CD14-positive monocyte (primary cell): Measurements from ENCODE around the gene HECTD1. TPM values are rescaled to one million over a fixed set of nuclear protein-coding genes. Genes with fewer than 3 reads are reported as not detected.
"Not testable (repeated sequence)": the region's sequence is repeated elsewhere in the genome, so short reads cannot be mapped to it uniquely, and the experiment has no call there.

Experiments used
- DNase-seq, 3 donors: peaks; one replicate each; pipeline ENCODE4 v3.0.0-alpha.2; 2011 to 2022
- H2AFZ ChIP-seq: 2 replicates; pipeline ENCODE4 v1.6.0; 2012; ENCODE audit warnings: mild to moderate bottlenecking, low read depth, low read length, inconsistent platforms; ENCODE audit not compliant: insufficient read depth, poor library complexity, severe bottlenecking
- H3K27ac ChIP-seq, 2 donors: 1 replicate in 1 of 2; 2 replicates in 1 of 2; pipeline ENCODE4 v1.5.1; 2012 to 2013; ENCODE audit warnings: low read length in 2 of 2, control low read depth in 1 of 2, inconsistent platforms in 1 of 2, low read depth in 1 of 2, mild to moderate bottlenecking in 1 of 2
- H3K27me3 ChIP-seq, 2 donors: one replicate each; pipeline versions ENCODE4 v1.6.0 to v1.6.1; 2011 to 2013; ENCODE audit warnings: low read length in 2 of 2; ENCODE audit not compliant: control insufficient read depth in 2 of 2, insufficient read depth in 2 of 2
- H3K36me3 ChIP-seq, 2 donors: replicated peaks in 1 of 2; 1 replicate in 1 of 2; 2 replicates in 1 of 2; pipeline versions ENCODE4 v1.5.1 to v1.6.1; 2012 to 2013; ENCODE audit warnings: low read length in 2 of 2, control low read depth in 1 of 2, inconsistent platforms in 1 of 2, mild to moderate bottlenecking in 1 of 2; ENCODE audit not compliant: insufficient read depth in 2 of 2, control insufficient read depth in 1 of 2
- H3K4me1 ChIP-seq, 2 donors: 1 replicate in 1 of 2; 2 replicates in 1 of 2; pipeline versions ENCODE4 v1.5.1 to v1.6.1; 2012 to 2013; ENCODE audit warnings: low read length in 2 of 2, control low read depth in 1 of 2, inconsistent platforms in 1 of 2, mild to moderate bottlenecking in 1 of 2, moderate library complexity in 1 of 2; ENCODE audit not compliant: insufficient read depth in 2 of 2, control insufficient read depth in 1 of 2
- H3K4me2 ChIP-seq: replicated peaks from 2 replicates; pipeline ENCODE3; 2012; ENCODE audit warnings: low read length, moderate library complexity, mild to moderate bottlenecking; ENCODE audit not compliant: poor library complexity, severe bottlenecking; ENCODE audit errors: extremely low read depth
- H3K4me3 ChIP-seq, 3 experiments: fragments of 200-600 bp in 1 of 3; sonication (generic) in 1 of 3; replicated peaks in 1 of 3; 1 replicate in 2 of 3; 2 replicates in 1 of 3; pipeline ENCODE4 v1.5.1; 2011 to 2013; ENCODE audit warnings: low read length in 3 of 3, mild to moderate bottlenecking in 3 of 3, control low read depth in 2 of 3, low read depth in 2 of 3, inconsistent platforms in 1 of 3, moderate library complexity in 1 of 3
- H3K79me2 ChIP-seq: 2 replicates; pipeline ENCODE4 v1.6.0; 2012; ENCODE audit warnings: mild to moderate bottlenecking, control low read depth, inconsistent platforms, low read length, moderate library complexity; ENCODE audit not compliant: insufficient read depth
- H3K9ac ChIP-seq: 2 replicates; pipeline ENCODE4 v1.6.0; 2017; ENCODE audit warnings: low read length, mild to moderate bottlenecking; ENCODE audit not compliant: insufficient read depth, poor library complexity, severe bottlenecking
- H3K9me3 ChIP-seq, 2 donors: replicated peaks in 1 of 2; 1 replicate in 1 of 2; 2 replicates in 1 of 2; pipeline versions ENCODE4 v1.5.1 to v1.6.1; 2012 to 2013; ENCODE audit warnings: low read length in 2 of 2, control low read depth in 1 of 2; ENCODE audit not compliant: control insufficient read depth in 1 of 2, insufficient read depth in 1 of 2
- H4K20me1 ChIP-seq: 2 replicates; pipeline ENCODE4 v1.6.0; 2012; ENCODE audit warnings: mild to moderate bottlenecking, low read length, control low read depth, moderate library complexity; ENCODE audit not compliant: insufficient read depth
- H3K27ac Mint-ChIP-seq, 7 donors: one replicate each; pipeline ENCODE4 v1.8.0; 2020; ENCODE audit warnings: mild to moderate bottlenecking in 7 of 7, mixed read lengths in 7 of 7, moderate library complexity in 6 of 7, inconsistent platforms in 2 of 7
- H3K27me3 Mint-ChIP-seq, 3 donors: one replicate each; pipeline ENCODE4 v1.8.0; 2021 to 2022; ENCODE audit warnings: low read depth in 3 of 3, mild to moderate bottlenecking in 3 of 3, mixed read lengths in 3 of 3, moderate library complexity in 3 of 3, inconsistent platforms in 1 of 3
- H3K36me3 Mint-ChIP-seq, 2 donors: one replicate each; pipeline ENCODE4 v1.8.0; 2020; ENCODE audit warnings: mixed read lengths in 2 of 2, inconsistent platforms in 1 of 2, mild to moderate bottlenecking in 1 of 2
- H3K4me1 Mint-ChIP-seq: one replicate; pipeline ENCODE4 v1.8.0; 2020; ENCODE audit warnings: mild to moderate bottlenecking, mixed read lengths
- H3K4me3 Mint-ChIP-seq, 2 donors: one replicate each; pipeline ENCODE4 v1.8.0; 2020; ENCODE audit warnings: mild to moderate bottlenecking in 2 of 2, mixed read lengths in 2 of 2, moderate library complexity in 1 of 2
- H3K9me3 Mint-ChIP-seq, 7 donors: one replicate each; pipeline ENCODE4 v1.8.0; 2020 to 2022; ENCODE audit warnings: mixed read lengths in 7 of 7, mild to moderate bottlenecking in 6 of 7, moderate library complexity in 6 of 7, inconsistent platforms in 2 of 7
- CTCF ChIP-seq: fragments of 200-600 bp; IDR thresholded peaks from one replicate; pipeline ENCODE4 v1.8.0; 2022; ENCODE audit warnings: antibody characterized with exemption, mild to moderate bottlenecking
- WGBS: methylation state at CpG from one replicate; pipeline ENCODE4 v1.1.5; 2013; ENCODE audit warnings: missing lambda C conversion rate; ENCODE audit not compliant: insufficient coverage; 5-methylcytosine and 5-hydroxymethylcytosine counted together
- intact Hi-C, 2 donors: fragments of 100-400 bp; cut with micrococcal nuclease; formaldehyde crosslinking; loops; one replicate each; pipeline versions ENCODE4 v1.15.0 to v1.15.1; 2023
- polyA plus RNA-seq, 3 donors: library from polyadenylated mRNA; depleted of rRNA in 1 of 3; unstranded in 2 of 3; stranded (reverse) in 1 of 3; fragments of 300-500 nt in 2 of 3; fragments of >200 nt in 1 of 3; fragmentation: Illumina TruSeq in 2 of 3; gene quantifications; 1 replicate in 2 of 3; 2 replicates in 1 of 3; pipeline ENCODE4 v1.2.3, GENCODE V29; 2012 to 2021

The HECTD1 gene
- polyA plus RNA-seq, 3 donors = 12.7 to 55.9 (median 21.5) TPM

GRCh38 chr14:31068235-31068634 lies 139.4 kb downstream of the HECTD1 start:
- Histone ChIP-seq H3K4me1 (peaks cover 18 to 21% of the 10 kb centered on the region in 2 donors), H3K4me3 (peak overlapping the region in 1 of 3 experiments; percentile 22), H3K27ac (peak overlapping the region; percentile 78 to 81), H3K27me3 (no peaks in the 10 kb centered on the region), H2AFZ (peak overlapping the region; percentile 13), H3K9me3 (no peaks in the 10 kb centered on the region), H3K79me2 (no peaks in the 10 kb centered on the region), H3K4me2 (peak overlapping the region; percentile 33), H3K9ac (no peak overlapping the region), H4K20me1 (no peaks in the 10 kb centered on the region), H3K36me3 (no peaks in the 10 kb centered on the region)
- no peaks in the 10 kb centered on the region for H3K27me3 Mint-ChIP-seq
- peaks cover 0 to 2% (median 0%) of the 10 kb centered on the region in 7 donors for H3K9me3 Mint-ChIP-seq
- whole genome bisulfite sequencing = no CpG with 5 or more reads among the region's 1 CpG
- intact Hi-C loops = no loop called here
- H3K4me1 Mint-ChIP-seq = peaks cover 17% of the 10 kb centered on the region
- TF ChIP-seq CTCF = no peak
- H3K27ac Mint-ChIP-seq = peak overlapping the region; percentile 78 to 93 (median 91)
- H3K4me3 Mint-ChIP-seq = no peak overlapping the region
- peak; percentile 65 to 67 (median 65) for DNase-seq
- H3K36me3 Mint-ChIP-seq = peaks cover 2 to 10% of the 10 kb centered on the region in 2 donors

DNA sequence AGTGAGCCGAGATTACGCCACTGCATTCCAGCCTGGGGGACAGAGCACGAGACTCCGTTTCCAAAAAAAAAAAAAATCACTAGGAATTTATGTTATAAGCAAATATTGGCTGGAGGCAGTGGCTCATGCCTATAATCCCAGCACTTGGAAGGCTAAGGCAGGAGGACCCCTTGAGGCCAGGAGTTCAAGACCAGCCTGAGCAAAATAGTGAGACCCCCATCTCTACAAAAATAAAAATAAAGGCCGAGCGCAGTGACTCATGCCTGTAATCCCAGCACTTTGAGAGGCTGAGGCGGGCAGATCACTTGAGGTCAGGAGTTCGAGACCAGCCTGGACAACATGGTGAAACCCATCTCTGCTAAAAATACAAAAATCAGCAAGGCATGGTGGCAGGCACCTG lies 144.7 kb downstream of the HECTD1 start:
- H3K4me3 Mint-ChIP-seq, H3K9me3 ChIP-seq, H3K4me3 ChIP-seq, H4K20me1 ChIP-seq, intact Hi-C loops, DNase-seq, H2AFZ ChIP-seq, H3K27me3 Mint-ChIP-seq, H3K79me2 ChIP-seq, H3K27ac Mint-ChIP-seq, H3K27ac ChIP-seq, H3K27me3 ChIP-seq, H3K36me3 Mint-ChIP-seq, H3K9ac ChIP-seq, H3K9me3 Mint-ChIP-seq, H3K4me2 ChIP-seq, H3K36me3 ChIP-seq: not testable (repeated sequence)
- peaks cover 17% of the 10 kb centered on the region for H3K4me1 Mint-ChIP-seq
- 100% methylated on average over 4 of the region's 8 CpGs for WGBS
- peaks cover 11 to 12% of the 10 kb centered on the region in 2 donors for H3K4me1 ChIP-seq
